ENCODE results near the gene TENM4.

Gene TENM4

GRCh38 chr11:79294845-79295731 lies 145.7 kb downstream of the TENM4 start:
- no peak for DNase-seq (ENCODE audit: low read depth)

DNA sequence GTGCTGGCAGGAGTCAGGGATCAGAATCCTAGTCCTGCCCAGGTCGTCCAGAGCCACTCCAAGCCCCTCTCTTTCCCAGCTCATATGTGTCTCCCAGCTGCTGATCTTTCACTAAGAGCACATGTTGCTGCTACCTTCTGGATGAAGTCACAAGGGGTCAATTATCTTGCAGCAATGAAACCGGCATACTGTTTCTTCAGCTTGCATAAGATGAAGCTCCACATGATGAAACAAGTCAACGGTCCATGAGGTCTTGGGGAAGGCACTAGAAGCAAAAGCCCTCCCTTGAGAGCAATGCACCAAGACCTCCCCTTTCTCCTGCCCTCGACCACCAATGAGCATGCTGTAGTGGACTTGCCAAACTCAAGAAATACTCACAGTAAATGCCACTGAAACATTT lies 148.9 kb downstream of the TENM4 start:
- DNase-seq (ENCODE audit: low read depth): no peak

DNA sequence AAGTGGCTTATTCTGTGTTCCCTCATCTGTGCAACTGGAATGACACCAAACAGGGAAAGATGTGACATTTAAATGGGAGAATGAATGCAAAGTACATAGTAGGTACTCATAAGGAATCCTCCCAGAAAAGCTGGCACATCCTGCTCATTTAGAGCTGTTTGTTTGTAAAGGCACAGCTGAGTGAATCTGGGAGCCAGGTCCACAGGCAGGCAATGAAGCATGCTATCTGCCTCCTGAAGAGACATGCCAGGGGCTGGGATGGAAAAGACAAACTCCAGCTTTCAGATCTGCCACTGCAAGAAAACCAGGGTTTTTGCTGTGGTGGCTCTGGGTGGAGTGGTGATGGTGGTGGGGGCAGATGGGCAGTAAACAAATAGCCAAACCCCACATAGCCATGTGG lies 150.1 kb downstream of the TENM4 start:
- DNase-seq (ENCODE audit: low read depth): no peak

DNA sequence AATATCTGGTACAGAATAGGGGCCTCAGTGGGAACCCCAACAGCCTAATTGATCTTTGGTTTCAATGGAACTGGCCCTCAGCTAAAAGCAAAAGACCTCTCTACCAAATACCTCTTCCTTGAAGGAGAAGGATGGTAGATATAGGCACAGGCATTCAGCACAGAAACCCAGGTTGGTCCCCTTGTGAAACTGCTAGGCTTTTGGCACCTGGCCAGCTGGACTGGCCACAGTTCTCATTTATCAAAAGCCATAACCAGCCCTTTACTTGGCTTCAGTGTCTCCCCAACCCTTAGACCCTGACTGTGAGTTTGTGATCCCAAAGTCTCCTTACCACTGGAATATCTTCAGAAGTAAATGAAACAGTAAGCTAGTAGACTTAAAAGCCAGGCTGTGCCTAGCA lies 152.9 kb downstream of the TENM4 start:
- DNase-seq (ENCODE audit: low read depth): no peak

GRCh38 chr11:79285756-79286155 lies 155.1 kb downstream of the TENM4 start:
- DNase-seq (ENCODE audit: low read depth): no peak

DNA sequence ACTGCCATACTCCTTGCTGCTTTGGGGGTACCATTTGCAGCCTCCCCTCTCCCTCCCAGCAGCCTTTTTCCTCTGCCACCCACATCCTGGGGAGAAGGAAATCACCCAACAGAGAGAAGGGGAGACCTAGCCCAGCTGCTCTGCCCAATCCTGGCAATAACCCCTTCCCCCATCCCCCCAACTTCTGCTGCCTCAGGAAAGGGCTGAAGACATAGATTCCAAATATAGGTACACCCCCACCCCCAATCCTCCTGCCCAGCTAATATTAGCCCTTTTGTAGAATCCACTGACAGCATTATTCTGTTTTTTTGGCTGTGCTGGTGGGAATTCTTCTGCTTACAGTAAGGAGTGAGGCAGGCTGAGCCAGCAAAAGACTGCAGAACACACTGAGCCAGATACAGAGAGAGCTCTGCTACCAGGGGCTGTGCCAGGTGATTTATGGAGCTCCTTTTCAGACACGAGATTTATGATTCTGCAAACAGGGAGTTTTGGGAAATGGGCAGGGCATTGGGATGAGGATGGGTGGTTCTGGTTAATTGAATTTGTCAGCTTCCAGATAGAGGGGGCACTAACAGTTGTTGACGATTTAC lies 164.0 kb downstream of the TENM4 start:
- no peak for DNase-seq (ENCODE audit: low read depth)

DNA sequence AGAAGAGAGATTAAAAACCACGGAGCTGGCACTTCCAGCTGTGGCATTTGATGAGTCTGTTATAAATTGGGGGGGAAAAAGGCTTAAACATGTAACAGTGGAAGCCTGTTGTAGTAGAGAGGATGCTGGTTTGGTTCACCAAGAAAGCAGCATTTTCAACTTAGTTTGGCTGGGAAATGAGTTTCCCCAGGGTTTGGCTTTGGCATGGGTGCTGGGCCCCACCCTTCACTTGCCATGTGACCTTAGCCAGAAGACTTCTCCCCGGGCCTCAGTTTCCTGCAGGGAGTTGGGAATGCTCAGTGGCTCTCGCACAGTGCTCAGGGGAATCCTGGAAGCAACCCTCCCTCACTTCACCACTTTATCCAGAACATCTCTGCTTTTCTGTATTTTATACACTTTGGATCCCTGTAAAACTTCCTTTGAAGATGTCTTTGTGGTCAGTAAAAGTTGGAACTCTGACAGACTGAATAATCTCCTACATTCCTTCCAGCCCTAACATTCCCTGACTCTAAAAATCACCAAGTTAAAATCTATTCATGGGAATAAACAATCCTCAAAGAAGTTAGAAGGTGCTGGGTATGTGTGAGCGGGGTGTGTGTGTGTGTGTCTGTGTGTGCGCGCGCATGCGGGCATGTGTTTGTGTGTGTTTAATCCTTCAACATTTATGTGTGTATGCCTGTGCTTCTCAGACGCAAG lies 166.0 kb downstream of the TENM4 start:
- DNase-seq (ENCODE audit: low read depth): no peak

- no peak for DNase-seq (ENCODE audit: low read depth)
Observed at GRCh38 chr11:79273781-79274180, 167.0 kb downstream of the TENM4 start.

- no peak for DNase-seq (ENCODE audit: low read depth)
Observed at GRCh38 chr11:79269611-79270307, 171.1 kb downstream of the TENM4 start.

GRCh38 chr11:79266396-79266795 lies 174.4 kb downstream of the TENM4 start:
- DNase-seq (ENCODE audit: low read depth): no peak

DNA sequence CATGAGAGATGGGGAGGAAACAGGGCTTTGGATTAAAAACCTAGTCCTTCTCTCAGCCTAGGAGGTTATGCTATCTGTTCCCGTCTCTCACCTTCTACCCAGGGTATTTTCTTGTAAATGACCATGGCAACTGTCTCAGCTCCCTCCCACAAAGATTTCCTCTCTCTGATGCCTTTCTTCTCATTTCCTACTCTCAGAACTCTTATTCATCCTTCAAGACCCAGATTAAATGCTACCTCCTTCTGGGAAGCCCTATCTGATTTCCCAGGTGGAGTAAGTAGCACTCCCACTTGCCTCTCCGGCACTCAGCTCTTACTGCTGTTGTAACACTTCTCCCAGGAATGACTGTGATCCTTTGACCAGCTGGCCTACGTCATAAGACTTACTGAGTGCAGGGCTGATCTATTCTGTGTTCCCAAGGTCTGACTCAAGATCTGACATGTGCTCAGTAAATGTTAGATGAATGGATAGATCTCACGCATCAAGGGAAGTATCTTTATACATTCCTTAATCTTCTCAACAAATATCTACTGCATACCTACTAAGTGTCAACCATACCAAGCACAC lies 175.0 kb downstream of the TENM4 start:
- DNase-seq (ENCODE audit: low read depth): no peak

- DNase-seq (ENCODE audit: low read depth): no peak
Observed at GRCh38 chr11:79264284-79264683, 176.5 kb downstream of the TENM4 start.

DNA sequence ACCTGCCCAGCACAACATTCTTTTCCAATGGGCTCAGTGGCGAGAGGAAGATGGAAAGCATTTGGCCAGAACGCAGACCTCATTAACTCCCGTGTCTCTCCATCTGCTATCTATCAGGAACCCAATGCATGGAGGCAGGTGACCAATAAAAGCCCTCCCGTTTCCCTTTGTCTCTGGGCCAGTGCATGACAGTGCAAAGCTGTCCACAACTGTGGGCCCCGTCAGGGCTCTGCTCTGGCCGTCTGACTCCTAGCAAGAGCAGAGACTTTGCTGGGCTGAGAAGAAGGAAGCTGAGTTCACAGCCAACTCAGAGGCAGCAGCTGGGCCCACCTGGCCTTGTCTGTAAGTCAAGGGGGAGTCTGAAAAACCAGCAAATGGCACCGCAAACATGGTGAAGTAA lies 177.8 kb downstream of the TENM4 start:
- no peak for DNase-seq (ENCODE audit: low read depth)

DNA sequence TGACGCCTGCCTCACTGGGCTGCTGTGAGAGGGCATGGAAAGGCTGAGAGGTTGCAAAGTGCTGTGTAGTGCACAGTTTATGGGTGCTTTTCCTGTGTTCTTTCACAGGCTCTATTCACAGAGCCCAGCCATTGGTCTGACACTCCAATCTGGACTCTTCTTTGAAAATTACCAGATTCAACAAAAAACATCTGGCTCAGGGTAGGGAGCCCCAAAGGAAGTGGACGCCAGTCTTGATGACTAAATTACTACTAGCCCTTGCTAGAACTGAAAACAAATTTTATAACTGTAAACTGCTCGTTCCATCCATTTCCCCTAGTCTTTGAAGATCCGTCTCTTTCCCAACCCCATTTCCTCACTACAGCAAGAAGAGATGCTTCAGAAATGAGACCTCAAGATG lies 178.6 kb downstream of the TENM4 start:
- no peak for DNase-seq (ENCODE audit: low read depth)

GRCh38 chr11:79261684-79262083 lies 179.1 kb downstream of the TENM4 start:
- DNase-seq (ENCODE audit: low read depth): no peak

DNA sequence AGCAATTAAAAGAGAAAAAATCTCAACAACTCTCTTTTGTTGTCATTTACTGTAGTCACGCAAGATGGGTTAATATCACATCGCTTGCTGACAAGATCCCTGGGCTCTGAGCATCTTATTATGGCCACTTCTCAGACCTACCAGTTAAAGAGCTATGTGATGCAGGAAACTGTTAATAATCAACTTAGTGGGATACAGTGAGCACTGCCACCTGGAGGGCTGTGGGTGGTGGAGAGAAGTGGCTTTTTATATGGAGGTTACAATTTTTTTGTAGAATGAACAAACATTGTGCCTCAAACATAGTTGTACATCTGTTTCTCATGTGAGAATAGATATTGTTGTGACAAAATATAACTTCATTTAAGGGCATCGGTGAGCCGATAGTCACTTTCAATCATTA lies 181.0 kb downstream of the TENM4 start:
- DNase-seq (ENCODE audit: low read depth): no peak

- DNase-seq (ENCODE audit: low read depth): no peak
Observed at GRCh38 chr11:79258576-79258975, 182.3 kb downstream of the TENM4 start.

DNA sequence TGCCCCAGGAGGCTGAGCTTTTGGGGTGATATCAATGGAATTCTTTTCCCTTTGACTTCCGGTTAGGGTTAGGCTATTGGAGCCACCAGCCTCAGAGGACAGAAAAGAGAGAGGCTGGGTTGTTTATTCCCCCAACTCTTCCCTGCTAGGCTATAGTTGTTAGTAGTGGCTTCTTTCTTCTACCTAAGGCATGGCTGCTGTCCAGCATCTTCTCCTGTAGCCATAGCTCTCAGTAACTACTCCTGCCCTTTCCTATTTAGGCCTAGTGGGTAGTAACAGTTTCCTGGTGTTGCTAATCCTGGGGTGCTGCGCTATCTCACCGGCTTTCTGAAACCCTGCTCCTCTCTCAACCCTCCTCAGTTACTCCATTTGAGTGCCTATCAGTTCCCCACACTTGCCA lies 184.9 kb downstream of the TENM4 start:
- no peak for DNase-seq (ENCODE audit: low read depth)

DNA sequence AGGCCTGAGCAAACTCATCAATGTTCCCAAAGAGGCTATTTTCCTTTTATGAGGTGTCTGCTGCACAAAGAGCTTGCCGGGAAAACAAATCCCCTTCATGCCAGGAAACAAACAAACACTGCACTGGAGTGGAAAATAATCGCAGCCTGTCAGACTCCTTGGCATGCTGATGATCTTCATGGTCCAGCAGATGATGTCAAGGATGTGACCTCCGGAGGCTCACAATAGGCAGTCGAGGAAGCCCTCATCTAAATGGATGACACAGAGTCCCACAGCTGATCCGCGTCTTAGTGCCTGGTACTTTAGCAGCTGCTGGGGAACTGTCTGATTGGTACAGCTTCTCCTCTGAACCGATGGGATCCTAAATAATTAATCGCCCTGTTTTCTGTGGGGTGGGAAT lies 187.6 kb downstream of the TENM4 start:
- DNase-seq (ENCODE audit: low read depth): no peak

GRCh38 chr11:79249295-79249993 lies 191.4 kb downstream of the TENM4 start:
- no peak for DNase-seq (ENCODE audit: low read depth)

- no peak for DNase-seq (ENCODE audit: low read depth)
Observed at GRCh38 chr11:79244798-79245197, 196.0 kb downstream of the TENM4 start.
